Kasumi-1 (cell line): ENCODE results near the gene TPGS2.
"Not testable (repeated sequence)": the region's sequence is repeated elsewhere in the genome, so short reads cannot be mapped to it uniquely, and the experiment has no call there.

Experiments
- DNase-seq, 2 experiments: peaks; one replicate each; lab custom pipeline; 2025; lab: John Stamatoyannopoulos, UW

The TPGS2 gene

GRCh38 chr18:36775396-36775795 lies 53.4 kb downstream of the TPGS2 start:
- no peak for DNase-seq

GRCh38 chr18:36772241-36772723 lies 56.5 kb downstream of the TPGS2 start:
- no peak for DNase-seq

DNA sequence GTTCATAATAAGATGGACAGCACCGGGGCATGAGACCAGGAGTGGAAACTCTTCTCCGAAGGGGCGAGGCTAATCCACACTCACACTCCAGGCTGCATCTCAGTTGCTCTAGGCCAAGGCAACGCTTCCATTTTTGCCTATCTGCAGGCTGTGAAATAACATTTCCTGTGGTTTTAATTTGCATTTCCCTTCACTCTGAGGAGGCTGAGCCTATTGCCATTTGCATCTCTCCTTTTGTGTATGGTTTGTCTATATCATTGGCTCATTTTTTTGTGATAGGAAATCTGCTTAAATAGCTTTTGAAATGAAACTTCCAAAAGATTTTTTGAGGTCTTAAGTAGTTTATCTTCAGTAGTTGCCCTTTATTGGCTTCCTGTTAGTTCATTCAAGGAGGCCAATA lies 57.6 kb downstream of the TPGS2 start:
- peak; percentile 24 to 36 for DNase-seq

GRCh38 chr18:36770315-36770946 lies 58.4 kb downstream of the TPGS2 start:
- DNase-seq, result no peak

GRCh38 chr18:36769611-36770314 lies 59.0 kb downstream of the TPGS2 start:
- DNase-seq, result no peak

DNA sequence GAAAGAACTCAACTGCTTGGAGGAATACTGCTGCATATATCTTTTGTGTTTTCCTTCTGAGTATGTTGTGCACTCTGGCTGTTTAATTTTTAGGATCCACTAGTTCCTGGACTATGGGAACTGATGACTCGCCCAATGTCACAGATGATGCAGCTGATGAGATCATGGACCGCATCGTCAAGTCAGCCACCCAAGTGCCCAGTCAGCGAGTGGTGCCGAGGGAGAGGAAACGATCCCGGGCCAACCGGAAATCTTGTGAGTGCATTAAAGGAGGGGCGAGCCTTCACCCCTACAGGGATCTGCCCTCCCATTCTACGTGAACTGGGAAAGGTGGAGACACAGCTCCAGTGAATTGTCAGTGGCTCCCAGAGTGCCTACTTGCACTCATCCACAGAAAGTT lies 59.6 kb downstream of the TPGS2 start:
- no peak for DNase-seq

GRCh38 chr18:36766836-36767235 lies 62.0 kb downstream of the TPGS2 start:
- DNase-seq, result no peak

DNA sequence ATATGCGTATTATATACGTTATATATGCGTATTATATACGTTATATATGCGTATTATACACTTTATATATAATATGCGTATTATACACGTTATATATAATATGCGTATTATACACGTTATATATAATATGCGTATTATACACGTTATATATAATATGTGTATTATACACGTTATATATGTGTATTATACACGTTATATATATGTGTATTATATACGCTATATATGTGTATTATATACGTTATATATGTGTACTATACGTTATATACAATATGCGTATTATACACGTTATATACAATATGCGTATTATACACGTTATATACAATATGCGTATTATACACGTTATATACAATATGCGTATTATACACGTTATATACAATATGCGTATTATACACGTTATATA lies 65.8 kb downstream of the TPGS2 start:
- not testable (repeated sequence) for DNase-seq

- no peak for DNase-seq
Measured at GRCh38 chr18:36762074-36762473, 66.7 kb downstream of the TPGS2 start.

GRCh38 chr18:36761186-36761698 lies 67.6 kb downstream of the TPGS2 start:
- no peak for DNase-seq

- DNase-seq, result no peak
Measured at GRCh38 chr18:36760598-36760997, 68.2 kb downstream of the TPGS2 start.

DNA sequence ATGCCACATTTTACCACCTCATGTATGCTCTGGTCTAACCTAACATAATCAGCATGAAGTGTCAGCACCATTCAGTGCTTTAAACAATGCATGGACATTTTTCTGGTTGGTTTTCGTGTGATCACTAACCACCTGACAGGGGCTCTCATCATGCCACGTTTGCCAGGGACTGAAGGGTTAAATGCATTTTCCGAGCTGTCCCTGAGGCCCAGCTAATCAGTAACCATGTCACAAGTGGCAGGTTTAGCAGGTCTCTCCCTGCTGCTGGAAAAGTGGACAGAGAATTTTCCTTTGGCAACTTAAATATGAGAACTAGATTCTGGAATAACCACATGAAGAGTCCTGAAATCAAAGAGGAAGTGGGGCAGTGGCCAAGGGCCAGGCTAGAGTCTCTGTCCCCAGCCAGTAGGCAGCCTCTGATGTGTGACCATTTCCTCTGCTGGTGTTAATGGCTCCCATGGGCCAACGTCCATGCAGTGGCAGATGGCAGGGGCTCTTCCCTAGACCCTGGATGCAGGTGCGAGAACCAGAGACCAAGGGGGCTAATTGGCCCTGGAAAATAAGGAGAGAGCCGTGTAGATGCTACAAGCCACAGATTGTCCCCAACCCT lies 69.5 kb downstream of the TPGS2 start:
- no peak for DNase-seq

- DNase-seq, result no peak
Measured at GRCh38 chr18:36758623-36759022, 70.2 kb downstream of the TPGS2 start.

DNA sequence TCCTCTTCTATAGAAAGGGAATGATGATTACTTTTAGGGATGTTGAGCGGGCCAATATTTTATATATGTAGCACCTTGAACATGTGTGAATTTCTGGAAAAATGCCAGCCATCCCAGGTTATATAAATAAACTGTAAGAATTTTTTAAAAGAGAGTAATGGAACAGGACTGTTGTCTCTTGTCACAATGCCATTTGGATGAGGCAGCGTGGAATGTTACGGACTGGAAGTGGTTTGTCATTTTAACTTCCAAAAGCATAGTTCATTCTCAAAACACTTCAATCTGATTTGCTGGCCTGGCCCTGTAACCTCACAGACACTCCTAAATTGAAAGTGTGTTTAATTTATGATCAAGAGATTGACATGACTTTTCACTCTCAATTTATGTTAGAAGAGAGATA lies 70.8 kb downstream of the TPGS2 start:
- DNase-seq, result no peak

DNA sequence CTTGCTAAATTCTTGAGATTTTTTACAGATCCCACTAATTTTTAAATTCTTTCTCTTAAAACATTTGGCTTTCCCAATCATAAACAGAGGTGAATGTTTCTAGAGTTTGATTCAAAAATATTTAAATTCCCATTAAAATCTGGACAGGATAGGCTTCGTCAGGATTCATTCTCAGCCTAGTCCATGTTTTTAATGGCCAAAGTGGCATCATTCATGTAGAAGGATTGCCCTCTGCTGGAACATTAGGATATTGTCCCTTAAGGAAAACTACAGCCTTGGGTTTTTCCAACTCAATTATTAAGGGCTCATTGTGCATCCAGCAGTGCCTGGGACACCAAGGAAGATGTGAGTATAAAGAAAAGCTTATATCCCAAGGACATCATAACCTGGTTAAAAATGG lies 71.7 kb downstream of the TPGS2 start:
- peak; percentile 37 to 53 for DNase-seq

GRCh38 chr18:36756242-36756641 lies 72.6 kb downstream of the TPGS2 start:
- no peak for DNase-seq

DNA sequence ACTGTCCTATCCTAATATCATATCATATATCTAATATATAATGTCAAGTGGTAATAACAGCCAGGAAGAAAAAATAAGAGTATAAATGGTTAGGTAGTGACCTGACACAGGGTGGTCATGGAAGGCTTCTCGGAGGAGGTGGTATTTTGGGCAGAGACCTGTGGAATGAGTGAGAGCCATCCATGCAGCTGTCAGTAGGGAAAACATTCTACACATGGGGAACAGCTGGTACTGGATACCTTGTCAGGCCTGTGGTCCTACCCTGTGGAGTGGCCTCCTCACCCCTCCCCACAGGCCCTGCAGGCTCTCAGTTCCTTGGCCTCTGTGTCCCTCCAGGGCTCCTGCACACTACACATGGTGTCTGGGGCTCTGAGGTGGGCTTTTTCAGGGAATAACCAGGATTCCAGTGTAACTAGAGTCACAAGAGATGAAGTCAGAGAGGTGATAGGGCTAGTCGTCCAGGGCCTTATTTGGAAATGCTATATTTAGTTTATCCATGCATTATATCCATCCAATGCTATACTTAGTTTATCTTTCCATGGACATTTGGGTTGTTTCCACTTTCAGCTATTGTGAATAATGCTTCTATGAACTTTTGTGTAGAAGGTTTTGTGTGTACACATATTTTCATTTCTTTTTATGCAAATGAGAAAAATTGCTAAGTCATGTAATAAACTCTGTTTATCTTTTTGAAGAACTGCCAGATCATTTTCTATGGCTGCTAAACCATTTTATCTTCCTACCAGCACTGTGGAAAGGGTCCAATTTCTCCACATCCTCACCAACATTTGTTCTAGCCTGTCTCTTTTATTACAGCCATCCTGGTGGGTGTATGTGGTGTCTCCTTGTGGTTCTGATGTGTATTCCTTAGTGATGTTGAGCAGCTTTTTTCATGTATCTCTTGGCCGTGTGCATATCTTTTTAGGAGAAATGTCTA lies 75.6 kb downstream of the TPGS2 start:
- no peak for DNase-seq

GRCh38 chr18:36745219-36745975 lies 83.4 kb downstream of the TPGS2 start:
- no peak for DNase-seq

DNA sequence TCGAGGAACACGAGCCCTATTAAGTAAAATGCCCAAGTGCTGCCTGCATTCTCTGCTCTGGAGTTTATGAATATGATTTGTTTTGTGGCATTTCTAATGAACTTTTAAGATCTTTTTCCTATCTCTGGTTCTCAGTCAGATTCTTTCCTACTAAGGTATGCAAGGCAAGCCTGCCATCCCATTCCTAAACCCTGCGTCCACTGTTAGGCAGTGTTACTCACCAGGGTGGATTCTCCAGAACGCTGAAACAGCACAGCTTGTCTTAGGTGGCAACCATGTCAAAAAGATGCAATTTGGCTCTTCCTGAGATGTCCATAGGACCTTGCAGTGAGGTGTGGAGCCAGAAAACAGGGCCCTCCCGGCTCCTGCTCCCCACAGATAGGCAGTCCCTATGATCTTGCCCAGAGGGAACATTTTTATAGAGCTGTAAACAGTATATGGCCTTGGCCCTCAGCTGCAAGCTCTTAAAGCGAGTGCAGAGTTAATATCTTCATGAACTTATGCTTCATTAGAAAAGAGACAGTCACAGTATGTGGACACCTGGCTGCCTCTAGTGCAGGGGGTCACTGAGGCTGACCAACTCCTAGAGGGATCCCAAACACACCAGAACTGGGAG lies 84.4 kb downstream of the TPGS2 start:
- DNase-seq, result no peak
